Mesendoderm (in vitro differentiated cells): ENCODE data around the gene RBBP8.
"Not testable (repeated sequence)": the region's sequence is repeated elsewhere in the genome, so short reads cannot be mapped to it uniquely, and the experiment has no call there.

Source experiments
- DNase-seq: peaks from one replicate; pipeline ENCODE4 v3.0.0; 2013
- H2AK5ac ChIP-seq: 2 replicates; pipeline ENCODE4 v1.6.1; 2013; ENCODE audit warnings: low read length, inconsistent platforms
- H2BK120ac ChIP-seq: 2 replicates; pipeline ENCODE4 v1.6.1; 2013; ENCODE audit warnings: low read depth, mild to moderate bottlenecking, low read length, moderate library complexity, mixed read lengths
- H2BK15ac ChIP-seq: replicated peaks from 2 replicates; pipeline ENCODE4 v1.6.1; 2013; ENCODE audit warnings: low read depth, mild to moderate bottlenecking, moderate library complexity
- H2BK5ac ChIP-seq: 2 replicates; pipeline ENCODE4 v1.6.1; 2013; ENCODE audit warnings: low read length, inconsistent platforms
- H3K18ac ChIP-seq: 2 replicates; pipeline ENCODE4 v1.6.1; 2013; ENCODE audit warnings: mild to moderate bottlenecking, low read length, mixed read lengths
- H3K23ac ChIP-seq: one replicate; pipeline ENCODE4 v1.6.1; 2013; ENCODE audit warnings: low read length
- H3K27ac ChIP-seq: 2 replicates; pipeline ENCODE4 v1.5.1; 2013; ENCODE audit warnings: low read depth, mild to moderate bottlenecking, inconsistent platforms, low read length, moderate library complexity
- H3K27me3 ChIP-seq: 2 replicates; pipeline ENCODE4 v1.6.1; 2013; ENCODE audit warnings: low read length, control low read depth, mild to moderate bottlenecking, inconsistent platforms; ENCODE audit not compliant: insufficient read depth, poor library complexity
- H3K36me3 ChIP-seq: 2 replicates; pipeline ENCODE4 v1.6.1; 2013; ENCODE audit warnings: low read length, inconsistent platforms; ENCODE audit not compliant: control insufficient read depth, insufficient read depth
- H3K4ac ChIP-seq: one replicate; pipeline ENCODE4 v1.6.1; 2013; ENCODE audit warnings: low read depth, mild to moderate bottlenecking, low read length, moderate library complexity
- H3K4me1 ChIP-seq: 2 replicates; pipeline ENCODE4 v1.6.1; 2013; ENCODE audit warnings: low read depth, low read length, inconsistent platforms; ENCODE audit not compliant: control insufficient read depth
- H3K4me2 ChIP-seq: 2 replicates; pipeline ENCODE4 v1.6.1; 2013; ENCODE audit warnings: low read length
- H3K4me3 ChIP-seq: 2 replicates; pipeline ENCODE4 v1.5.1; 2013; ENCODE audit warnings: mild to moderate bottlenecking, low read length
- H3K56ac ChIP-seq: one replicate; pipeline ENCODE4 v1.6.1; 2013; ENCODE audit warnings: low read length
- H3K79me1 ChIP-seq: 2 replicates; pipeline ENCODE4 v1.6.1; 2013; ENCODE audit warnings: low read length, inconsistent platforms
- H3K79me2 ChIP-seq: 2 replicates; pipeline ENCODE4 v1.6.1; 2013; ENCODE audit warnings: mild to moderate bottlenecking, low read length; ENCODE audit not compliant: control insufficient read depth, insufficient read depth
- H3K9ac ChIP-seq: 2 replicates; pipeline ENCODE4 v1.6.1; 2013; ENCODE audit warnings: low read length, inconsistent platforms
- H4K5ac ChIP-seq: one replicate; pipeline ENCODE4 v1.6.1; 2013; ENCODE audit warnings: low read length
- H4K8ac ChIP-seq: one replicate; pipeline ENCODE4 v1.6.1; 2013; ENCODE audit warnings: low read depth, mild to moderate bottlenecking, control low read depth, low read length, moderate library complexity
- WGBS: extraction: QIAGEN DNeasy Blood & Tissue Kit; methylation state at CpG from one replicate; pipeline ENCODE4 v1.1.7; 2013; ENCODE audit warnings: low lambda C conversion rate, missing lambda C conversion rate; ENCODE audit not compliant: insufficient coverage; ENCODE audit errors: extremely low coverage; 5-methylcytosine and 5-hydroxymethylcytosine counted together

Gene RBBP8

DNA sequence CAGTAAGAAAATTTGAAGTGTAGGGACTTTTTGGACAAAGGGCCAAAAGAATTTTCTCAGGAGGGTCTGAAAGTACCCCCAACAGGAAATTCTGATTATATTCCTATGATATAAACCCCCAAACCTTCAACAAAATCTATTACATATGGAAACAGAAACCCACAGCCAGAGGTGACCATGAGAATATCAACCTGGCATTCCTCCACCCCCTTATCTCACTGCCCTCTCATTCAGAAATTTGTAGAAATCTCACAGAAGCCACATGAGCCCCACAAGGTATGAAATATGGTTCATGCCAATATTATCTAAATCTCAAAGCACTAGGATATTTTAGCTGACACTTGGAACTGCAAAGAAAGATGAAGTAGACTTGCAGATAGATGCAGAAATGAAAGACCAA, 31.0 kb upstream of the RBBP8 start:
- Histone ChIP-seq H3K4ac (no peak overlapping the region), H2BK120ac (no peak overlapping the region), H3K9ac (no peak overlapping the region), H2BK5ac (no peak overlapping the region), H2BK15ac (no peak overlapping the region), H3K36me3 (no peaks in the 10 kb centered on the region), H3K79me1 (no peaks in the 10 kb centered on the region), H3K79me2 (no peaks in the 10 kb centered on the region), H3K56ac (no peak overlapping the region), H3K4me2 (no peak overlapping the region), H2AK5ac (no peak overlapping the region), H3K27me3 (no peaks in the 10 kb centered on the region), H3K23ac (no peak overlapping the region), H3K4me3 (no peak overlapping the region), H3K4me1 (no peaks in the 10 kb centered on the region), H4K8ac (no peak overlapping the region), H3K27ac (no peak overlapping the region), H4K5ac (no peak overlapping the region), H3K18ac (no peak overlapping the region)
- DNase-seq, result no peak

DNA sequence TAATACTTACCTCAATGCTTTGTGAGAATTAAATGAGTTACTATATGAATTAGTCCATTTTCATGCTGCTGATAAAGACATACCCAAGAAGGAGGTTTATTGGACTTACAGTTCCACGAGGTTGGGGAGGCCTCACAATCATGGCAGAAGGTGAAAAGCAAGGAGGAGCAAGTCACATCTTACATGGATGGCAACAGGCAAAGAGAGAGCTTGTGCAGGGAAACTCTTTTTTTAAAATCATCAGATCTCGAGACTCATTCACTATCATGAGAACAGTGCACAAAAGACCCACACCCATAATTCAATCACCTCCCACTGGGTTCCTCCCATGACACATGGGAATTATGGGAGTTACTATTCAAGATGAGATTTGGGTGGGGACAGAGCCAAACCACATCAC, 29.9 kb upstream of the RBBP8 start:
- H3K36me3 ChIP-seq, H3K56ac ChIP-seq, DNase-seq, H4K5ac ChIP-seq, H3K18ac ChIP-seq, H3K79me2 ChIP-seq, H3K79me1 ChIP-seq, H3K27ac ChIP-seq, H4K8ac ChIP-seq, H3K4me3 ChIP-seq, H2BK120ac ChIP-seq, H3K9ac ChIP-seq, H2BK5ac ChIP-seq, H3K23ac ChIP-seq, H3K4me2 ChIP-seq, H2BK15ac ChIP-seq, H3K4me1 ChIP-seq, H3K27me3 ChIP-seq, H3K4ac ChIP-seq, H2AK5ac ChIP-seq: not testable (repeated sequence)
- no CpG with 5 or more reads among the region's 2 CpGs for WGBS

DNA sequence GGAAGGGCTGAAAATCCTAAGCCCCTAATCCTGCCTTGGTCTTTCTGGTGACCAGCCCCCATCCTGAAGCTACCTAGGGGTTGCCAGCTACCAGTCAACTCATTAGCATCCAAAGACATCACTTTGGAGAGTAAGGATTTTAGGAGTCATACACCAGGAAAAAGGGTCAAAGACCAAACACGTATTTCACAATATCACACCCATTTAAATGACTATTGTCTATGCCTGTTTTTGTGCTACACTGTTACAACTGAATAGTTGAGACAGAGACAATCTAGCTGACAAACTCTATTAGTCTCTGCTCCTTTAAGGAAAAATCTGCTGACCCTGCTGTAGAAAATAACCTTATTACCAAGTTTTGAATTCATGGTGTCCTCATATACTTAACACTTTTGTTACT, 21.0 kb upstream of the RBBP8 start:
- Histone ChIP-seq H4K5ac (no peak overlapping the region), H2BK120ac (no peak overlapping the region), H3K18ac (no peak overlapping the region), H3K36me3 (no peaks in the 10 kb centered on the region), H2AK5ac (no peak overlapping the region), H3K4me2 (no peak overlapping the region), H3K4me3 (no peak overlapping the region), H3K56ac (no peak overlapping the region), H3K79me1 (no peaks in the 10 kb centered on the region), H3K4me1 (peaks cover 3% of the 10 kb centered on the region), H3K9ac (no peak overlapping the region), H3K79me2 (no peaks in the 10 kb centered on the region), H3K27ac (no peak overlapping the region), H3K4ac (no peak overlapping the region), H2BK5ac (no peak overlapping the region), H3K27me3 (no peaks in the 10 kb centered on the region), H2BK15ac (no peak overlapping the region), H3K23ac (no peak overlapping the region), H4K8ac (peak overlapping the region; percentile 82)
- no CpG with 5 or more reads among the region's 1 CpG for WGBS
- DNase-seq, result no peak

DNA sequence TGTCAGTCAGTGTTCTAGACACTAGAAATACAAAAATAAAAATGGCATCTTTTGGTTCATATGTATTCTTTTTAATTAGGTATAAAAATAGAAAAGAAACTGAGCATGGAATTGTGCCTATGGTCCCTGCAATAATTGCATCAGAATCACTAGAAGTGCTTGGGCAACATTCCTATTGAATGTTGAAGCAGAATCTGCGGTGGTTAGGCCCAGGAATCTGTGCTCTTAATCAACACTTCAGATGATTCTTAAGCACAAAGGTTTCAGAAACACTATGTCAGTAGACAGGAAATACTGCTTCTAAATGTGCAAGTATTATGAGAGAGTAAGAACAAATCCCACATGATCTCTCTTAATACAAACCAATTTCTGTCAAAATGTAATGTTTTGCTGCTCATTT, 20.3 kb upstream of the RBBP8 start:
- H3K4me3 ChIP-seq, result no peak overlapping the region
- H2BK5ac ChIP-seq, result no peak overlapping the region
- H2AK5ac ChIP-seq, result no peak overlapping the region
- DNase-seq, result peak; percentile 54
- no peak overlapping the region for H3K4me2 ChIP-seq
- H3K27me3 ChIP-seq, result no peaks in the 10 kb centered on the region
- no peak overlapping the region for H4K8ac ChIP-seq
- H3K36me3 ChIP-seq, result no peaks in the 10 kb centered on the region
- no peak overlapping the region for H4K5ac ChIP-seq
- no peaks in the 10 kb centered on the region for H3K79me1 ChIP-seq
- H3K79me2 ChIP-seq, result no peaks in the 10 kb centered on the region
- H3K56ac ChIP-seq, result no peak overlapping the region
- no CpG with 5 or more reads among the region's 1 CpG for WGBS
- no peak overlapping the region for H2BK15ac ChIP-seq
- H3K27ac ChIP-seq, result no peak overlapping the region
- no peak overlapping the region for H3K4ac ChIP-seq
- peaks cover 3% of the 10 kb centered on the region for H3K4me1 ChIP-seq
- no peak overlapping the region for H3K9ac ChIP-seq
- no peak overlapping the region for H3K18ac ChIP-seq
- H2BK120ac ChIP-seq, result no peak overlapping the region
- H3K23ac ChIP-seq, result no peak overlapping the region

DNA sequence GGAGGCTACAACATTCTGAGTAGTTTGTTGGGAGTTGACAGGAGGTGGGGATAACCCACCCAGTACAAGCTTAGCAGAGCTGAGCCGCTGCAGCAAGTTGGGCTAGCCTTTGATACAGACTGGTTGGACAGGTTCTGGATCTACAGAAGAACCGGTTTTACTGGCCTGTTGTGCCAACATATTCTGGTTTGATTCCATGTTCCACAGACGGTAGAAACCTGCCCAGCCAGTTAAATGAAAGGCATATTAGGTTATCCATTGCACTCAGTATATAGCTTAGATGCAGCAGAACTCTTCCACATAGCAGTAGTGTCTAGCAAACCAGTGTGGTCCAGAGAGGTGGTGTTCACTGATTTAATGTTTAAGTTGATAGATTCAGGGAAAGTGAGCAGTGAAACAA, 19.3 kb upstream of the RBBP8 start:
- no peak overlapping the region for H3K4me2 ChIP-seq
- no CpG with 5 or more reads among the region's 3 CpGs for WGBS
- H3K4me3 ChIP-seq, result no peak overlapping the region
- no peak overlapping the region for H4K5ac ChIP-seq
- DNase-seq, result peak; percentile 84
- H2BK120ac ChIP-seq, result no peak overlapping the region
- no peak overlapping the region for H2BK15ac ChIP-seq
- no peak overlapping the region for H3K56ac ChIP-seq
- peak overlapping the region; percentile 39 for H3K18ac ChIP-seq
- no peaks in the 10 kb centered on the region for H3K36me3 ChIP-seq
- no peaks in the 10 kb centered on the region for H3K79me2 ChIP-seq
- no peak overlapping the region for H4K8ac ChIP-seq
- no peaks in the 10 kb centered on the region for H3K27me3 ChIP-seq
- H3K27ac ChIP-seq, result no peak overlapping the region
- H2AK5ac ChIP-seq, result no peak overlapping the region
- H3K4ac ChIP-seq, result no peak overlapping the region
- H3K79me1 ChIP-seq, result no peaks in the 10 kb centered on the region
- no peak overlapping the region for H3K9ac ChIP-seq
- H2BK5ac ChIP-seq, result no peak overlapping the region
- H3K4me1 ChIP-seq, result peaks cover 3% of the 10 kb centered on the region
- no peak overlapping the region for H3K23ac ChIP-seq

DNA sequence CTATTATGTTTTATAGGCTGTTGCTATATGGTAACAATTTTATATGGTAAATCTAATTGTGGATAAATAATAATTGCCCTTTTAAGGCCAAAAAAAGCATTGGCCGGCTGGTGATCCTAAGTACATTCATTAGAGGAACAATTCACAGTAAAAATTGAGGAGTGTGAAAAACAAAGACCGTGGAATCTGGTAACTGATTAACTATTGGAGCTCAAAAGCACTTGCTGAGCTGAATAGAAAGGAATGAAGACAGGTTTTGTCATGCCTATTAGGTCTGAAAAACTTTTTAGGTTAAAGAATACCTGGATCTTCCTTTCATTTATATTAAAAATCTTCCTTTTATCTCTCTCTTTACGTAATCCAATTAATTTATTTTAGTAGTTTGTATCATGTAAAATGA, 18.5 kb upstream of the RBBP8 start:
- Histone ChIP-seq H3K23ac (no peak overlapping the region), H4K5ac (no peak overlapping the region), H4K8ac (no peak overlapping the region), H3K4me2 (no peak overlapping the region), H3K36me3 (no peaks in the 10 kb centered on the region), H2BK5ac (no peak overlapping the region), H3K27me3 (no peaks in the 10 kb centered on the region), H3K4me1 (peaks cover 3% of the 10 kb centered on the region), H3K79me2 (no peaks in the 10 kb centered on the region), H3K79me1 (no peaks in the 10 kb centered on the region), H3K9ac (no peak overlapping the region), H3K4ac (no peak overlapping the region), H2AK5ac (no peak overlapping the region), H3K56ac (no peak overlapping the region), H2BK15ac (no peak overlapping the region), H3K18ac (no peak overlapping the region), H3K4me3 (no peak overlapping the region), H3K27ac (no peak overlapping the region), H2BK120ac (no peak overlapping the region)
- no CpG with 5 or more reads among the region's 3 CpGs for WGBS
- DNase-seq, result peak; percentile 57
